ENCODE data around the gene MAEA. TPM values are rescaled to one million over a fixed set of nuclear protein-coding genes. Genes with fewer than 3 reads are reported as not detected.
A peak's percentile ranks its signal among the peaks of the same experiment; 100 is the strongest.

The MAEA gene
- total and polyA plus RNA-seq, 8 donors, result 43.8 to 70.4 (median 56.1) TPM

- H3K4me3 ChIP-seq, result no peak overlapping the region
- H3K36me3 ChIP-seq, result peaks cover 0 to 81% of the 10 kb centered on the region in 2 donors
- H3K9me3 ChIP-seq, result no peaks in the 10 kb centered on the region
- H3K27ac ChIP-seq, result no peak overlapping the region
- no peaks in the 10 kb centered on the region for H3K27me3 ChIP-seq
- no peaks in the 10 kb centered on the region for H3K4me1 ChIP-seq
- intact Hi-C loops (cut with DNase I), result no loop called here
- ATAC-seq (no peak), DNase-seq (peak in 1 of 4 donors; percentile 58)
- no peak for TF ChIP-seq CTCF (IDR thresholded peaks at IDR 0.05)
These were observed 68.9 kb downstream of the MAEA start for GRCh38 chr4:1358421-1359143.

GRCh38 chr4:1359144-1359501 is 69.4 kb downstream of the MAEA start:
- H3K36me3 ChIP-seq, result peaks cover 0 to 75% of the 10 kb centered on the region in 2 donors
- no peaks in the 10 kb centered on the region for H3K27me3 ChIP-seq
- no peak for TF ChIP-seq CTCF (IDR thresholded peaks at IDR 0.05)
- no peaks in the 10 kb centered on the region for H3K4me1 ChIP-seq
- H3K9me3 ChIP-seq, result no peaks in the 10 kb centered on the region
- DNase-seq, result peak in 1 of 4 donors; percentile 31
- ATAC-seq, result no peak
- no peak overlapping the region for H3K4me3 ChIP-seq
- intact Hi-C loops (cut with DNase I), result no loop called here
- no peak overlapping the region for H3K27ac ChIP-seq

- H3K4me3 ChIP-seq, result no peak overlapping the region
- H3K27me3 ChIP-seq, result no peaks in the 10 kb centered on the region
- ATAC-seq (no peak), DNase-seq (peak in 1 of 4 donors; percentile 58)
- TF ChIP-seq CTCF (IDR thresholded peaks at IDR 0.05), result no peak
- intact Hi-C loops (cut with DNase I), result loop anchor here in 1 of 2 donors (10.0 kb wide), 1 partner anchor 265 kb away; no protein-coding TSS in a partner anchor
- H3K4me1 ChIP-seq, result peaks cover 0 to under 1% of the 10 kb centered on the region in 2 donors
- no peaks in the 10 kb centered on the region for H3K9me3 ChIP-seq
- H3K36me3 ChIP-seq, result peaks cover 0 to 67% of the 10 kb centered on the region in 2 donors
- no peak overlapping the region for H3K27ac ChIP-seq
These were observed 70.3 kb downstream of the MAEA start for GRCh38 chr4:1359976-1360375.

DNA sequence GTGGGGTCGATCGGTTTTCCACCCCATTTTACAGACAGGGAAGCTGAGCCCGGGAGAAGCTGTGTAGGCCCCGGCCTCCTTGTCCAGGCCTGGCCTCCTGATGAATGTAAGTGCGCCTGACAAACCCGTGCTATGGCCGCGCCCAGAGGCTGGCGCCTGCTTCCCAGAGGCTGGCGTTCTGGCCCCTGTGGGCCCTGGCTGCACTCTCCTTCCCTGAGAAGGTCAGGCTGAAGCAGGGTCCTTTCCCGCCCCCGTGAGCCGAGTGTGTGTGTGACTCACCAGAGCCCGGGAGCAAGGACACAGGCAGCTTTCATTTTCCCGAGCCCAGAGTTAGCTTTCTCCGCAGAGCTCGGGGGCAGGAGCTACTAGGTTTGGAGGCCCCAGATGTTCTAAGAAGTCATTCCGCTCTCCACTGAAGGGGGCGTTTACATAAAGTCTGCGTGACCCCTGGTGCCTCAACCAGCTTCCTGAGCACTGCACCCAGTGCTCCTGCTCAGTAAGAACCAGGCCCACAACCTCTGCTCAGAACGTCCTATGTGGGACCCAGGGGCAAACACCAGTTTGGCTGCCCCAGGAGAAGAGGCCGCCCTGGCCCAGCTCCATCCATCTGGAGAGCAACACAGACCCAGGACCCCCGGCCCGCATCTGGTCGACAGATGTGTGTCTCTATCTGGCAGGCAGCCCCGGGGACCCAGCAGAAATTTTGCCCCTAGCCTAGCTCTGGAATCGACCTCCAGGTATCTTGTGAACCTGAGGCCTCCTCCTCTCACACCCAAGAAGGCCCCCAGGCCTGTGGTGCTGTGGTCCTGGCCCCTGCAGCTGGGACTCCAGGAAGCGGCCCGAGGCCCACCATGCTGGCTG is 71.0 kb downstream of the MAEA start:
- no peak overlapping the region for H3K27ac ChIP-seq
- intact Hi-C loops (cut with DNase I), result loop anchor here in 1 of 2 donors (10.0 kb wide), 1 partner anchor 264 kb away; no protein-coding TSS in a partner anchor

More for the DNA sequence above, 71.0 kb downstream of the MAEA start:
- Histone ChIP-seq H3K27me3 (no peaks in the 10 kb centered on the region), H3K36me3 (peaks cover 0 to 60% of the 10 kb centered on the region in 2 donors), H3K9me3 (no peaks in the 10 kb centered on the region), H3K4me1 (peaks cover 0 to 5% of the 10 kb centered on the region in 2 donors), H3K4me3 (no peak overlapping the region)
- TF ChIP-seq CTCF (IDR thresholded peaks at IDR 0.05), result no peak
- peak in 1 of 4 donors; percentile 61 for DNase-seq
- ATAC-seq, result no peak
